ENCODE results near the gene PTDSS2.

The PTDSS2 gene

GRCh38 chr11:495537-495931, 45.5 kb downstream of the PTDSS2 start:
- no peak for TF ChIP-seq CTCF (IDR thresholded peaks at IDR 0.05; ENCODE audit: low read depth, low read length)
- no peak overlapping the region for H3K4me3 ChIP-seq (replicated peaks in 1 of 2; ENCODE audit: low read depth in 2 of 2, low read length in 2 of 2)
- DNase-seq (ENCODE audit: low read depth in 2 of 2): peak in 1 of 2 donors; percentile 28

GRCh38 chr11:496834-497564, 46.9 kb downstream of the PTDSS2 start:
- TF ChIP-seq CTCF (IDR thresholded peaks at IDR 0.05; ENCODE audit: low read depth, low read length): no peak
- no peak for DNase-seq (ENCODE audit: low read depth in 2 of 2)
- H3K4me3 ChIP-seq (replicated peaks in 1 of 2; ENCODE audit: low read depth in 2 of 2, low read length in 2 of 2): no peak overlapping the region

GRCh38 chr11:497565-498296, 47.7 kb downstream of the PTDSS2 start:
- DNase-seq (ENCODE audit: low read depth in 2 of 2): no peak
- TF ChIP-seq CTCF (IDR thresholded peaks at IDR 0.05; ENCODE audit: low read depth, low read length): no peak
- no peak overlapping the region for H3K4me3 ChIP-seq (replicated peaks in 1 of 2; ENCODE audit: low read depth in 2 of 2, low read length in 2 of 2)

GRCh38 chr11:498297-499181, 48.5 kb downstream of the PTDSS2 start:
- H3K4me3 ChIP-seq (replicated peaks in 1 of 2; ENCODE audit: low read depth in 2 of 2, low read length in 2 of 2): no peak overlapping the region
- no peak for TF ChIP-seq CTCF (IDR thresholded peaks at IDR 0.05; ENCODE audit: low read depth, low read length)
- DNase-seq (ENCODE audit: low read depth in 2 of 2): no peak

DNA sequence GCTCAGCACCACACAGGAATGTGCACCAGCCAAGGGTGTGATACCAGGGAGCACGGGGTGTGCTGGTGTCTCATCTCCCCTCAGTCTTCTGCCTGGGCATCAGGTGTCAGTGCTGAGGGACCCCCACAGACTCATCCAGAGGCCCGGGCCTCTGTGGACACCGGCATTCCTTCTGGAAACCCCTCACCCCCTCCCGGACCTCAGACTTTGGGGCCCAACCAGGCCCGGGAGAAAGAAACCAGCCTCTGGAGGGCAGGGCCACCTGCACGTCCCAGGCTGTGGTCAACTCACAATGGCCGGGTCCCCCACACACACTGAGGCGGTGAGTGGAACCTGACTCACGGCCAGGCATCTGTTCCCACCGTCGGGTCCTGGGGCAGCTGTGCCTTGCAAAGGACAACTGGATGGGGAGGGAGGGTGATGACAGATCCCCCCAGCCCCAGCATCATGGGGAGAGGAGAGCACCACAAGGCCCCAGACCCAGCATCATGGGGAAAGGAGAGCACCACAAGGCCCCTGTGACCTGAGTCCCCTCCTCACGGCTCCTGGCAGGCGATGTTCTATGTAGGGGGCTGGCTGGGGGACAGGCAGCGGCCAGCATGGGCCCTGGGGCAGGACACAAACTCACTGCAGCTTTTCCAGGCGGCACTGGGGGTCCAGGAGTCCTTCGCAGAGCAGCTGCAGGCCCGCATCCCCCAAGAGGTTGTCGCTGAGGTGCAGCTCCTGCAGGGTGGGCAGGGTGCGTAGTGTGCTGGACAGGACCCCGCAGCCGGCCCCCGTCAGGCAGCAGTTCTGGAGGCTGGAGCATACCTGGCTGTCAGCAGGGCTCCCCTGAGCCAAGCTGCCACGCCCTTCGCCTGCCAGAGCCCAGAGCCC, 49.4 kb downstream of the PTDSS2 start:
- no peak overlapping the region for H3K4me3 ChIP-seq (replicated peaks in 1 of 2; ENCODE audit: low read depth in 2 of 2, low read length in 2 of 2)
- DNase-seq (ENCODE audit: low read depth in 2 of 2): no peak
- no peak for TF ChIP-seq CTCF (IDR thresholded peaks at IDR 0.05; ENCODE audit: low read depth, low read length)

Data from cardiac fibroblast (primary cell).